Measurements from ENCODE around the gene MCTP2. TPM values are rescaled to one million over a fixed set of nuclear protein-coding genes. Genes with fewer than 3 reads are reported as not detected.
A peak's percentile ranks its signal among the peaks of the same experiment; 100 is the strongest.

Gene MCTP2
- total RNA-seq, 1 donor from 2014 or later, result 1.5 TPM

DNA sequence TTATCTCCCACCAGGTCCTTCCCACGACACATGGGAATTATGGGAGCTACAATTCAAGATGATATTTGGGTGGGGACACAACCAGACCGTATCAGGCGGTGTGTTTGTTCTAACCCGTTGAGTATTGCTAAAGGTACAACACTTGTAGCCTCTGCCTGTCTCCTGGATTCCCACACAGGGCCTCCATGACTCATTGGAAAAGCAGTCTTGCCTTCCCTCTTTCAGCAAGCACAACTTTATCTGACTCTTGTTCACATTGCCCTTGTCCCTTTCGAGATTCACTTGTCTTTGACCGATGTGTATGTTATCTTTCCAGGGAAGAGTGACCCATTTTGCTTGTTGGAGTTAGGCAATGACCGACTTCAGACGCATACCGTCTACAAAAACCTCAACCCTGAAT is 152.3 kb downstream of the MCTP2 start:
- DNase-seq (ENCODE audit: low spot score), result no peak
- Mint-ChIP-seq H3K9me3 (ENCODE audit: unreplicated experiment) (no peaks in the 10 kb centered on the region), H3K27me3 (ENCODE audit: unreplicated experiment) (peaks cover 1% of the 10 kb centered on the region), H3K4me1 (ENCODE audit: unreplicated experiment) (peaks cover 17% of the 10 kb centered on the region), H3K27ac (ENCODE audit: unreplicated experiment) (no peak overlapping the region), H3K4me3 (ENCODE audit: unreplicated experiment) (no peak overlapping the region), H3K36me3 (ENCODE audit: low read depth, unreplicated experiment) (no peaks in the 10 kb centered on the region)
- TF ChIP-seq, protein P1, sequence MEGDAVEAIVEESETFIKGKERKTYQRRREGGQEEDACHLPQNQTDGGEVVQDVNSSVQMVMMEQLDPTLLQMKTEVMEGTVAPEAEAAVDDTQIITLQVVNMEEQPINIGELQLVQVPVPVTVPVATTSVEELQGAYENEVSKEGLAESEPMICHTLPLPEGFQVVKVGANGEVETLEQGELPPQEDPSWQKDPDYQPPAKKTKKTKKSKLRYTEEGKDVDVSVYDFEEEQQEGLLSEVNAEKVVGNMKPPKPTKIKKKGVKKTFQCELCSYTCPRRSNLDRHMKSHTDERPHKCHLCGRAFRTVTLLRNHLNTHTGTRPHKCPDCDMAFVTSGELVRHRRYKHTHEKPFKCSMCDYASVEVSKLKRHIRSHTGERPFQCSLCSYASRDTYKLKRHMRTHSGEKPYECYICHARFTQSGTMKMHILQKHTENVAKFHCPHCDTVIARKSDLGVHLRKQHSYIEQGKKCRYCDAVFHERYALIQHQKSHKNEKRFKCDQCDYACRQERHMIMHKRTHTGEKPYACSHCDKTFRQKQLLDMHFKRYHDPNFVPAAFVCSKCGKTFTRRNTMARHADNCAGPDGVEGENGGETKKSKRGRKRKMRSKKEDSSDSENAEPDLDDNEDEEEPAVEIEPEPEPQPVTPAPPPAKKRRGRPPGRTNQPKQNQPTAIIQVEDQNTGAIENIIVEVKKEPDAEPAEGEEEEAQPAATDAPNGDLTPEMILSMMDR (IDR thresholded peaks at IDR 0.05; ENCODE audit: unreplicated experiment), result no peak

DNA sequence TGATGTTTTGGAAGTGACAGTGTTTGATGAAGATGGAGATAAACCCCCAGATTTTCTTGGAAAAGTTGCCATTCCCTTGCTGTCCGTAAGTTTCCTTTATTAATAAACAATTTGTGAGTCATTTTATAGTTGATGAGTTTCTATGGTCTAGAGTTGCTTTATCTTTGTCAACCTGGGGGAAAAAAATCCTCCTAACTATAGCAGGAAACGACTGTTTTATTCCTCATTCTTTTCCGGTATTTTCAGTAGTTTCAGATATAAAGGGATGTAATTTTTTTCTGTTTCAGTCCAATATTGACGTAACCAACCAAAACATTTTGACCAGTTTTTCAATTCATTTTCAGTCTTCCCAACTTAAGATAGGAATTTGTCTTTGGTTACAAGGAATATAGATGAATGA is 154.1 kb downstream of the MCTP2 start:
- TF ChIP-seq, protein P1 (IDR thresholded peaks at IDR 0.05; ENCODE audit: unreplicated experiment), result no peak
- no peaks in the 10 kb centered on the region for H3K36me3 Mint-ChIP-seq (ENCODE audit: low read depth, unreplicated experiment)
- peaks cover 1% of the 10 kb centered on the region for H3K27me3 Mint-ChIP-seq (ENCODE audit: unreplicated experiment)
- DNase-seq (ENCODE audit: low spot score), result no peak
- peaks cover 20% of the 10 kb centered on the region for H3K4me1 Mint-ChIP-seq (ENCODE audit: unreplicated experiment)
- no peaks in the 10 kb centered on the region for H3K9me3 Mint-ChIP-seq (ENCODE audit: unreplicated experiment)
- H3K27ac Mint-ChIP-seq (ENCODE audit: unreplicated experiment), result no peak overlapping the region
- no peak overlapping the region for H3K4me3 Mint-ChIP-seq (ENCODE audit: unreplicated experiment)

DNA sequence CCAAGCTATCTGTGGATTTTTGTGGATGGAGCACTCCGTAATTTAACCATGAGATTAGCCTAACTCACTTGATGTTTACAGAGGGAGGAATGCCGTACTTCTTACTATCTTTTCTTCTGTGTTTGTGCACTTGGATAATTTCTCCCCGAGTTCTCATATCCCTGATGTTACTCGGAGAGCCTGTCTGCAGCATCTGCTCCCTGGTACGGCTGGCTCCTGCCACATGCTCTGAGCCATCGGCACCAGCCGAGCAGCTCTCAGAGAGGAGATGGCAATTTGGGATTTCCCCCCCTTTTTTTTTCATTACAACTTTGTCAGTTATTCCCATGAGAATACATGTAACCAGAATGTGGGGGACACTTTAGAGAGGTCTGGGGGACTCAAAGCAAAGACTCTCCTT is 155.0 kb downstream of the MCTP2 start:
- Mint-ChIP-seq H3K4me3 (ENCODE audit: unreplicated experiment) (no peak overlapping the region), H3K9me3 (ENCODE audit: unreplicated experiment) (no peaks in the 10 kb centered on the region), H3K27ac (ENCODE audit: unreplicated experiment) (no peak overlapping the region), H3K4me1 (ENCODE audit: unreplicated experiment) (peaks cover 20% of the 10 kb centered on the region), H3K27me3 (ENCODE audit: unreplicated experiment) (peaks cover 1% of the 10 kb centered on the region), H3K36me3 (ENCODE audit: low read depth, unreplicated experiment) (no peaks in the 10 kb centered on the region)
- DNase-seq (ENCODE audit: low spot score), result no peak
- TF ChIP-seq, protein P1 (IDR thresholded peaks at IDR 0.05; ENCODE audit: unreplicated experiment), result no peak

DNA sequence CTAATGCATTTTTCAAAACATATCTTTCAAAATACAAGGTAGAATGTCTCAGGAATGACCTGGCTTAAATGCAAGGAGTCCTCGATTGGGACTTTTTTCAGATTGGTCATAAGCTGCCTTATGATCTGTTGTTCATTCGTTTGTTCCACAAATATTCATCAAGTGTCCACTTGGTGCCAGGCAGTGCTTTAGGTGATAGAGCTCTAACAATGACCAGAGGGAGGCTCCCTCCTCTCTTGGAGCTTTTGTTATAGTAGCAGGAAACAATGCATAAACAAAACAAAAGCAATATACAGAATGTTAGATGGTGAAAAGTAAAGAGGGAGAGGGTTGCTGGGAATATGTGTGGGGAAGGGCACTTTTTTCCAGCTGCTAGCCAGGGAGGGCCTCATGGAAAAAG is 156.1 kb downstream of the MCTP2 start:
- Mint-ChIP-seq H3K4me1 (ENCODE audit: unreplicated experiment) (peaks cover 20% of the 10 kb centered on the region), H3K27ac (ENCODE audit: unreplicated experiment) (peak overlapping the region; percentile 70), H3K27me3 (ENCODE audit: unreplicated experiment) (peaks cover 1% of the 10 kb centered on the region), H3K4me3 (ENCODE audit: unreplicated experiment) (no peak overlapping the region), H3K36me3 (ENCODE audit: low read depth, unreplicated experiment) (no peaks in the 10 kb centered on the region), H3K9me3 (ENCODE audit: unreplicated experiment) (no peaks in the 10 kb centered on the region)
- TF ChIP-seq, protein P1 (IDR thresholded peaks at IDR 0.05; ENCODE audit: unreplicated experiment), result no peak
- DNase-seq (ENCODE audit: low spot score), result no peak

DNA sequence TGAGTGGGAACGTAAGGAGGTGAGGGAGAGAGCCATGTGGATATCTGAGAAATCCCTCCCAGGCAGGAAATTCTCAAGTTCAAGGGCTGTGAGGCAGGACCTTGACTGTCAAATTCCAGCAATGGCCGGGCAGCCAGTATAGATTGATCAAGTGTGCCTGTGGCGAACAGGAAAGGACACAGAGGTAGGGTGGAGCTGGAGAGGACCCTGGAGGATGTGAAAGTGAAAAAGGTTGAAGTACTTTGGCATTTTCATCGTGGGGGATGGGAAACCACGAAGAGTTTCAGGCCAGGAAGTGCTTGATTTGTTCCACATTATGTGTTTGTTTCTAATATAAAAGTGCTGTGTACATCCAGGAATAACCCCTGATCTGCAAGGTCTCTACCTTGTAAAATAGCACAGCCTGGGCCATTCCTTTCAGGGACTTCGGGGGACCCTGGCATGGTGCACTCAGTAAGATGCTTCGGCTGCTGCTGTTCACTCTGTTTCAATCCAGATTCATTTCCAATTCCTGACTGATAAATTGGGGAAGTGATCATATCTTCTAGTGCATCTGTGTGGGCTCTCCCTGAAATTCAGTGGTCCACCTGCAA is 156.6 kb downstream of the MCTP2 start:
- Mint-ChIP-seq H3K27me3 (ENCODE audit: unreplicated experiment) (peaks cover 1% of the 10 kb centered on the region), H3K27ac (ENCODE audit: unreplicated experiment) (peak overlapping the region; percentile 70), H3K4me1 (ENCODE audit: unreplicated experiment) (peaks cover 20% of the 10 kb centered on the region), H3K9me3 (ENCODE audit: unreplicated experiment) (no peaks in the 10 kb centered on the region), H3K36me3 (ENCODE audit: low read depth, unreplicated experiment) (no peaks in the 10 kb centered on the region), H3K4me3 (ENCODE audit: unreplicated experiment) (no peak overlapping the region)
- no peak for DNase-seq (ENCODE audit: low spot score)
- TF ChIP-seq, protein P1 (IDR thresholded peaks at IDR 0.05; ENCODE audit: unreplicated experiment), result no peak
